HG03097 (cell line): ENCODE measurements around the gene KRT6B.
"Not testable (repeated sequence)": the region's sequence is repeated elsewhere in the genome, so short reads cannot be mapped to it uniquely, and the experiment has no call there.

Experiments used
- ATAC-seq: cut with Tn5 transposase; IDR thresholded peaks from one replicate; pipeline ENCODE4 v1.9.1; 2021; ENCODE audit not compliant: unreplicated experiment, low FRiP score

KRT6B gene

GRCh38 chr12:52473768-52474167, 21.8 kb upstream of the KRT6B start, which contains the start of gene KRT6C:
Gene KRT6C, minus strand, starts transcription at chr12:52473805. Its CDS starts 68 bp downstream, at chr12:52473737.
- ATAC-seq = no peak

- ATAC-seq = no peak
Measured at GRCh38 chr12:52469853-52470252, 17.9 kb upstream of the KRT6B start.

DNA sequence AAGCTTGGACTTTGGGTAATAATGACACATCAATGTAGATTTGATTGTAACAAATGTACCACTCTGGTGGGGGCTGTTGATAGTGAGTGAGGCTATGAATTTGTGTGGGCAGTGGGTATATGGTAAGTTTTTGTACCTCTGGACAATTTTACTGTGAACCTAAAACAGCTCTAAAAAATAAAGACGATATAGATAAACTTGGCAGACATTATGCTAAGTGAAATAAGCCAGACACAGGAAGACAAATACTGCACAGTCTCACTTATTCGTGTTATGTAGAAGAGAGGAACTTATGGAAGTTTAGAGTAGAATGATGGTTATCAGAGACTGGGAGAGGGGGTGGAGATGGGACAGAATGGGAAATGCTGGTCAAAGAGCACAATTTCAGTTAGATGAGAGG, 13.0 kb upstream of the KRT6B start:
- ATAC-seq = no peak

DNA sequence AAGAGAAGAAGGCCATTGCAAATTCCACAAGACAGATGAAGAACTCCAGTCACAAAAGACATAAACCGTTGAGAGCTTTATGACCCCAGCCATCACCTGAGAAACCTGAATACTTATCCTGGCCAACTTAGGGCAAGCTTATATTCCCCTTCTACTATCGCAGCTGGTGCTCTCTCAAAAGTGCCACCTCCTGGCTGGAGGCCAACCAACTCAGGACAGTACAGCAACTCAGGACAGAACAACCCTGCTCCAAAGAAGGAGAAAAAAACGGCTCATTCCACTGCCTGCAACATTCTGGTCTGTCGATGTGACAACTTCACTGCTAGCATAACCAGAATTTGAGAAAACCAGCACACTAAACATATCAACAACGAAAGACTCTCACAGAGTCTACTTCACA, 9.7 kb upstream of the KRT6B start:
- no peak for ATAC-seq

- ATAC-seq = no peak
Measured at GRCh38 chr12:52458861-52459260, 6.9 kb upstream of the KRT6B start.

DNA sequence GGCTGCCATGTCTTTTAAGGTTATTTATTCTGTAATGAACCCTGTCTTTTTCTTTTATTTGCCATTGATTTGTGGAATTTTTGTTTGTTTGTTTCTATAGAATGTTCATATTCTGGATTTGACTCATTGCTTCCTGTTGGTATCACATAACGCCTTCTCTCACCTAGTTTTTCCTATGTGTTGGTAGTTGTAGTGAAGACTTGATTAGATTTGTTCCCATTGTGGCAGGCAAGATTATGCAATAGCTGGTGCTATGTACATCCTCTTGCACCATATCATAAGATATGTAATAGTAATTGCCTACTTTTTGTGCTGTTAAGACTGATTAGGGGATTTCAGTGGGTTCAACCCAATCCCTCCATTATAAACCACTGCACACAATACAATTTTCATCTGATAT, 3.9 kb upstream of the KRT6B start:
- no peak for ATAC-seq

DNA sequence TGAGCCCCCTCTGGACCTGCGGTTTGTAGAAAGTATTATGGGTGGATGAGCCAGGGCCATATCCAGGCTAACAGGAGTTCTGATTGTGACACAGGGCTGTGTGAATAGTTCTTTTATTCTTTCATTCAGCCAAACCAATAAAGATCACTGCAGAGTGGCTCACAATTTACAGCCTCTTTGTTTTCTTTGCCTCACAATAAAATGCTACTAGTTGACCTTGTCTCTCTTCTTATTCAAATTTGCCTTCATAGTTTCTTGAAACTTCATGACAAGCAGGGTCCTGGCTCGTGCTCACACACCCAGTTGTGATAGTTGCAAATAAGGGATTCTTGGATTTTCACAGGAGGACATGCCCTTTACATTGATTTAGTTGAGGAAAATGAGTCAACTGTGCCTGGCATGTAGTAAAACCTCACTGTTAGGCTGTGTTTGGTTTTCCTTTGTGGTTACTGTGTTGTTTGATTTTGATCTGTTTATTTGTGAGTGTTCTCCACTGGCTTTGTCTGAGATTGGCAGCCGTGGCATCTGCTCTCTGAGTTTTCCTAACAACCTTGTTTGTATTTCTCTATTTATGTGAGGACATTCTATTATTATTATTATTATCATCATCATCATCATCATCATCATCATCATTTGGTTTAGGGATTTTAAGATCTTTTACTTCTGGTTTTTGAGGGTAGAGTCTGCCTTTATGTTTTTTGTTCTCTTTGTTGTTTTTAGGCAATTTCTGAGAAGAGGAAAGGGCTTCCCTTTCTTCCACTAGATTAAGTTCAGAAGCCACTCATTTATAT, 2.7 kb upstream of the KRT6B start:
- ATAC-seq = no peak

- no peak for ATAC-seq
Measured at GRCh38 chr12:52448228-52448627, 3.7 kb downstream of the KRT6B start.

DNA sequence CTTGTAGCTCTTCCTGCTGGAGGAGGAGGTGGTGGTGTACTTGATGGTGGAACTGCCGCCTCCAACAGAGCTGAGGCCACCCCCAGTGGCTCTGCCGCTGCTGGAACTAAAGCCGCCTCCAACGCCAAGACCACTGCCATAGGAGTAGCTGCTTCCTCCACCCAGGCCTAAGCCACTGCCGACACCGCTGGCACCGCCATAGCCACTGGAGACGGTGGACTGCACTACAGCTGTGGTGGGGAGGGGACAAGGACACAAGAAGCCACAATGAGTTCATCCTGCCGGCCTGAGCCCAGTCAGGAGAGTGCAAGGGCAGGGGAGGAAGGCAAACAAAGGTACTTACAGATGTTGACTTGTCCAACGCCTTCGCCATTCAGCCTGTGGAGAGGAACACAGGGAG, 4.8 kb downstream of the KRT6B start:
- not testable (repeated sequence) for ATAC-seq

DNA sequence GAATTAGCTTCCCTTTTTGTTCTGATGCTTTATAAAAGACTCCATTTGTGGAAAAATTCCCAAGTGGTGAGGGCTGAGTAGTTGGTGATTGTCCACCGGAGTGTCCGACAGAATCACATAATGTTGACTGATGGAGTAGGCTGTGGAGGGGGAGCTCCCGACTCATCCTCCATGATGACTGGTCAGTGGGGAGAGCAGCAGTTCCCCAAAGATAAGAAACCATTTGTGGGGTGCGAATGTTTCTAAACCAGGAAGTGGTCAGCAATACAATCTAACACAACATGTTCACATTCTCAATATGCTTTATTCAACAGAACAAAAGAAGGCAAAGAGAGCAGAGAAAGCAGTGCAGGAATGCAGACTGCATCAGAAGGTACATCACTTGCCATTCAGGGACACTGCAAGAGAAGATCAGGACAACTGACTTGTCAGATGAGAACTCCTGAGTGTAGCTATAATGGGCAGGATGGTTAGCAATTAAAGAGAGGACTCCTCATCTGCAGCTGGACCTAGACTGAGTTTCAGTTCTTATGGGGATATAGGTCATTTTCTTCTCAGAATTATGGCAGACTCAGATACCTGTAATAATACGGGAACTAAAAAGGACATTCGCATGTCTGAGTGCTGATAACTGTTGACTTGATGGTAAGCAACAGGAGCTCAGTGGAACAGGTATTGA, 5.4 kb downstream of the KRT6B start:
- no peak for ATAC-seq

DNA sequence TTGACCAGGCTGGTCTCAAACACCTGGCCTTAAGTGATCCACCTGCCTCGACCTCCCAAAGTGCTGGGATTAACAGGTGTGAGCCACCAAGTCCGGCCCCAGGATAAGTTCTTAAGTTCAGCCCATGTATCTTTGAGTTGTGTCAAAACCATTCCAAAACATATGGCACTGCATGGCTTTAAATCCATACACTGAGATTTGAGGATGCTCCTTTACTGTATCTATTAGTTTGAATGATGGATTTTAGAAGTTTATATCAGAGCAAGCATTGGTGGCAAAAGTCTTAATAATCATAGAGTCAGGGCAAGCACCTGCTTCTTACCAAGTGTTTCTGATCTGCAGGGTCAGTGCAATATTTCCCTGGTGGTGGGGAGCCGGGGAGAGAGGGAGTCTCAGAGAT, 6.1 kb downstream of the KRT6B start:
- ATAC-seq = no peak

DNA sequence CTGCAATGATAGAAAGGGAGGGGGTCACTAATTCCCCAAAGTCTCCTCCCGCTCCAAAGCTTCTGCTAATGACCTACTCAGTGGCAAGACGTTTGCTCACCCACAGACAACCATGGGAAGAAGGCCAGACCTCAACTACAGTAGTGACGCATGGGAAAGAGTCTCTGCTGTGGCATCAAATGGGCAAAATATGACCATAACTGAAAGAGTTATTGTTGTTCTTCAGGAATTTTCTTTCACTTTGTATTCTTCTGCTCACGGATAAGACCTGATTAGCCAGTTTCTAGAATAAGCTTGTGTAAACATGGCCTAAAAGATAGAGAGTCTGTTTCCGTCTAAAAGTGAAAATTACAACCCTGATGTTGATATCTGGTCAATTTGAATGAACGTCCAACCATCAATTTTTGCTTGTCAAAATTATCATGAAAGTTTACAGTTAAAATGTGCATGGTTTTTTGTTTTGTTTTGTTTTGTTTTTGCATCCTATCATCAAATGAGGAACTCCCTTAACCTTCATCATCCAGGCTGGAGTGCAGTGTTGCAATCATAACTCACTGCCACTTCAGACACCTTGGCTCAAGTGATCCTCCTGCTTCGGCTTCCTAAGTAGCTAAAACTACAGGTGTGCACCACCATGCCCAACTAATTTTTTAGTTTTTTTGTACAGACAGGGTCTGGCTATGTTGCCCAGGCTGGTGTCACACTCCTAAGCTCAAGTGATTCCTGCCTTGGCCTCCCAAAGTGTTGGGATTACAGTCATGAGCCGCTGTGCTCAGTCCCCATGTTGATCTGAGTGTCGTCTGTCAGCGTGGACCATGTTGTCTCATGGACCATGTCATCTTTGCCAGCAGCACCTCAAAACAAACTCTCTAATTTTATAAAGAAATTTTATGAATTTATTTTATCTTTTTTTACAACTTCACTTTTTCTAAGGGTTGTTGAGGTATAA, 7.0 kb downstream of the KRT6B start:
- ATAC-seq = no peak

- no peak for ATAC-seq
Measured at GRCh38 chr12:52443966-52444365, 8.0 kb downstream of the KRT6B start.

DNA sequence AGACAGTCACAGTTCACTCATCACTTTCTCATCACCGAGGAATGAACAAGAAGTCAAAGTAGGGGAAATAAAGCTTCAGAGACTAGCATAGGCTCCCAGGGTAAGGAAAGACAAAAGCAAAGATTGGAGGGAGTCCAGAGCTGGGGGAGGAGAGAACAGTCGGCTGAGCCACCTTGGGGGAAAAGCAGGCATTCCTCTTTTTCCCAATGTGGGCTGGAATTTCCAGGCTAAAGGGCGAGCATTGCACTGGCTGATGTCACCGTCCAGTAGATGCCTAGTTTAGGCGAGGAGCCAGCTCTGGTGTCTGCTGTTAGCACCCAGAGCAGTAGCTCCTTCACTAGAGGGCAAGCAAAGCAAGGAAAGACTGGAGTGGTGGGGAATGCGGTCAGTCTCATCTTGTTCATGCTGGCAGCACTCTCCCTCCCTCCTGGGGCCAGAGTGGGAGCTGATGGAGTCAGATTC, 9.3 kb downstream of the KRT6B start:
- ATAC-seq = no peak

- ATAC-seq = no peak
Measured at GRCh38 chr12:52441320-52441911, 10.5 kb downstream of the KRT6B start.

- ATAC-seq = no peak
Measured at GRCh38 chr12:52440821-52441319, 11.1 kb downstream of the KRT6B start.

DNA sequence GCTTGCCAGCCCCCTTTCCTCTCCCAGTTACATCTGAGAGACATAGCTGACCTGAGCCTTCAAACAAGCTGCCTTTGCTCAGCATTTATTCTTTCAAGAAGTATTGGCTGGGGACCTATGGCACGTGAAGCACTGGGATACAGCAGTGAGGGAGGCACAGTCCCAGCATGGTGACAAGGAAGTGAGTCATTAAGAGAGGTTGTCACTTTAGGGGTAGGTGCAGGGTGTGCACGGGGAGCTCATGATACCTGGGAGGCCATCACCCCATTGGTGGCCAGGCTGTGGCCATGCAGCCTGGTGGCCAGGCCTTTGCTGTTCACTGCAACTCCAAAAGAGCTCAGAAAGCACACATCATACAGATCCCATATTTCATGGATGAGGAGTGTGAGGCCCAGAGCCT, 12.1 kb downstream of the KRT6B start:
- no peak for ATAC-seq

DNA sequence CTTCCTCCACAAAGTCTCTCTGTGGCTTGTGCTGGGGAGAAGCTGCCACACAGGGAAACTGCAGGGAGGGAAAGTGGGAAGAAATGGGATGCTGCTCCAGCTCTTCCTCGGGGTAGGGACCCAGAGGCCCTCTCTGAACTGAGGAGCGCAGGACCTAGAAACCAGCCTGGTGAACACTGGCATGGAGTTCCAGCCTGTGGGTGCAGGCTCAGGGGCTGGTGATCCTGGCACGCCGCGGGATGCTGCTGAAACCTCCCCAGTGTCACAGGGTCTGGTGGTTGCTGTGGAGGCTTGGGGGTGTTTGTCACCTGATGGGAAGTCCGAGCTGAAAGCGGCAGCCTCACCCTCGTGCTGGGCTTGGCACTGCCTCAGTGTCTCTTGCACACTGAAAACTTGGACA, 12.5 kb downstream of the KRT6B start:
- ATAC-seq = no peak

- ATAC-seq = no peak
Measured at GRCh38 chr12:52438305-52439301, 13.3 kb downstream of the KRT6B start.
